Mesothelial cell of epicardium (in vitro differentiated cells): Measurements from ENCODE around the gene CCDC88C. TPM values are rescaled to one million over a fixed set of nuclear protein-coding genes. Genes with fewer than 3 reads are reported as not detected.

Experiments
- DNase-seq, 2 experiments: peaks; one replicate each; pipeline ENCODE4 v3.0.0; 2021; ENCODE audit warnings: low spot score in 2 of 2; ENCODE audit not compliant: unreplicated experiment in 2 of 2
- H3K27ac Mint-ChIP-seq: 2 replicates; pipeline ENCODE4 v1.8.0; 2021; ENCODE audit warnings: mixed read lengths
- H3K27me3 Mint-ChIP-seq: 2 replicates; pipeline ENCODE4 v1.8.0; 2021; ENCODE audit warnings: low read depth, mixed read lengths
- H3K36me3 Mint-ChIP-seq: 2 replicates; pipeline ENCODE4 v1.8.0; 2021; ENCODE audit warnings: mixed read lengths
- H3K4me1 Mint-ChIP-seq: 2 replicates; pipeline ENCODE4 v1.8.0; 2021; ENCODE audit warnings: mixed read lengths
- H3K4me3 Mint-ChIP-seq: 2 replicates; pipeline ENCODE4 v1.8.0; 2021; ENCODE audit warnings: mild to moderate bottlenecking, moderate library complexity, mixed read lengths
- H3K9me3 Mint-ChIP-seq: 2 replicates; pipeline ENCODE4 v1.8.0; 2021; ENCODE audit warnings: mixed read lengths
- total RNA-seq: library from RNA; stranded (reverse); gene quantifications from 3 replicates; pipeline ENCODE4 v1.2.1, GENCODE V29; 2021
- TF ChIP-seq, protein P1 (sequence below): fragments of 200-600 bp; sonication (generic); IDR thresholded peaks from one replicate; pipeline ENCODE4 v1.5.0; 2021; ENCODE audit warnings: antibody characterized with exemption; ENCODE audit not compliant: unreplicated experiment

Gene CCDC88C
- total RNA-seq, 1 donor from 2014 or later, result 23.7 TPM

- no peaks in the 10 kb centered on the region for H3K36me3 Mint-ChIP-seq
- no peak overlapping the region for H3K4me3 Mint-ChIP-seq
- TF ChIP-seq, protein P1, sequence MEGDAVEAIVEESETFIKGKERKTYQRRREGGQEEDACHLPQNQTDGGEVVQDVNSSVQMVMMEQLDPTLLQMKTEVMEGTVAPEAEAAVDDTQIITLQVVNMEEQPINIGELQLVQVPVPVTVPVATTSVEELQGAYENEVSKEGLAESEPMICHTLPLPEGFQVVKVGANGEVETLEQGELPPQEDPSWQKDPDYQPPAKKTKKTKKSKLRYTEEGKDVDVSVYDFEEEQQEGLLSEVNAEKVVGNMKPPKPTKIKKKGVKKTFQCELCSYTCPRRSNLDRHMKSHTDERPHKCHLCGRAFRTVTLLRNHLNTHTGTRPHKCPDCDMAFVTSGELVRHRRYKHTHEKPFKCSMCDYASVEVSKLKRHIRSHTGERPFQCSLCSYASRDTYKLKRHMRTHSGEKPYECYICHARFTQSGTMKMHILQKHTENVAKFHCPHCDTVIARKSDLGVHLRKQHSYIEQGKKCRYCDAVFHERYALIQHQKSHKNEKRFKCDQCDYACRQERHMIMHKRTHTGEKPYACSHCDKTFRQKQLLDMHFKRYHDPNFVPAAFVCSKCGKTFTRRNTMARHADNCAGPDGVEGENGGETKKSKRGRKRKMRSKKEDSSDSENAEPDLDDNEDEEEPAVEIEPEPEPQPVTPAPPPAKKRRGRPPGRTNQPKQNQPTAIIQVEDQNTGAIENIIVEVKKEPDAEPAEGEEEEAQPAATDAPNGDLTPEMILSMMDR, result no peak
- DNase-seq, result no peak
- peaks cover 45% of the 10 kb centered on the region for H3K4me1 Mint-ChIP-seq
- peaks cover 55% of the 10 kb centered on the region for H3K27me3 Mint-ChIP-seq
- H3K27ac Mint-ChIP-seq, result no peak overlapping the region
- no peaks in the 10 kb centered on the region for H3K9me3 Mint-ChIP-seq
These were observed 47.8 kb downstream of the CCDC88C start for GRCh38 chr14:91369628-91370445.

- no peak overlapping the region for H3K4me3 Mint-ChIP-seq
These were observed 48.7 kb downstream of the CCDC88C start for GRCh38 chr14:91368776-91369416.

DNA sequence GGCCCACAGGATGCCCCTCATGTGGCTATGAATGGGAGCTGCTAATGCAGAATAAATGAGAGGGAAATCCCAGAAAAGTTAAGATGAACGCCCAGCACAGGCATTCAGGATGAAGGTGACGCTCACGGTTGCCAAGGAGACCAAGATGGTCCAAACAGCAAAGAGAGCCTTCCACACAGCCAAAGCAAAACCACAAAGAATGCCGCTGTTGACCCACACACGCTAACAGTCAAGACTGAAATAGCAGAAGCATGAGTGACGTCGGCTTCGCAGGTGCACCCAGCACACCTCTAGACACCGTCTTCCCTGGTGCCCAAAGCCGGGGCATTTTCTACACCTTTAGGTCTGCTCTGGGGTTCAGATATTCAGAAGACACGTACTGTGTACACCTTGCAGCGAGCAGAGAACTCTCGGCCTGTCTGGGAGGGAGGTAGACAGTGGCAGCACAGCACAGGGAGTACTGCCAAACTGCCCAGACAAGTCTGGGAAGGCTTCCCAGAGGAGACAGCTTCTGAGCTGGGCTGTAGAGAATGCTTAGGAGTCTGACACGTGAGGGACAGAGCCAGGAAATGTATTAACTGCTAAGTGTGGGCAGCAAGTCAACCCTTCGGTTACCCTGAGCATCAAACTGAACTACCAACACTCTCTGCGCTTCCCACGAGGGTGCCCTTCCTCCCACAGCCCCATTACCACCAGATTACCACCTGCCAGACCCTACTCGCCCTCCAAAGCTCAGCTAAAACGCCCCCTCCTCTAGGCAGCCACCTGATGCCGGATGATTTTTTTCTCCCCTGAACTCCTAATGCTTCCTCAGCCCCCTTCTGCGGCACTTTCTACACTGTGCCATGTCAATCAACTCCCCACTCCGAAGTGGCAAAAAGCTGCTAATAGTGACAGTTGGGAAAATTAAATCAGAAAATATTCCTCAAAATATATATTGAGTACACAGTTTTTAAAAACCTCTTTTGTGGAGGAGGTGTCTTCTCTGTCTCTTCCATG lies 50.1 kb downstream of the CCDC88C start:
- H3K27ac Mint-ChIP-seq, result no peak overlapping the region
- H3K36me3 Mint-ChIP-seq, result no peaks in the 10 kb centered on the region
- peaks cover 37% of the 10 kb centered on the region for H3K27me3 Mint-ChIP-seq
- TF ChIP-seq, protein P1, result no peak
- no peak for DNase-seq
- H3K4me1 Mint-ChIP-seq, result peaks cover 27% of the 10 kb centered on the region
- H3K4me3 Mint-ChIP-seq, result no peak overlapping the region
- H3K9me3 Mint-ChIP-seq, result no peaks in the 10 kb centered on the region

More at GRCh38 chr14:91368776-91369416, 48.7 kb downstream of the CCDC88C start:
- peaks cover 45% of the 10 kb centered on the region for H3K27me3 Mint-ChIP-seq
- H3K36me3 Mint-ChIP-seq, result no peaks in the 10 kb centered on the region
- no peaks in the 10 kb centered on the region for H3K9me3 Mint-ChIP-seq
- peaks cover 38% of the 10 kb centered on the region for H3K4me1 Mint-ChIP-seq
- no peak overlapping the region for H3K27ac Mint-ChIP-seq
- DNase-seq, result no peak
- TF ChIP-seq, protein P1, result no peak

DNA sequence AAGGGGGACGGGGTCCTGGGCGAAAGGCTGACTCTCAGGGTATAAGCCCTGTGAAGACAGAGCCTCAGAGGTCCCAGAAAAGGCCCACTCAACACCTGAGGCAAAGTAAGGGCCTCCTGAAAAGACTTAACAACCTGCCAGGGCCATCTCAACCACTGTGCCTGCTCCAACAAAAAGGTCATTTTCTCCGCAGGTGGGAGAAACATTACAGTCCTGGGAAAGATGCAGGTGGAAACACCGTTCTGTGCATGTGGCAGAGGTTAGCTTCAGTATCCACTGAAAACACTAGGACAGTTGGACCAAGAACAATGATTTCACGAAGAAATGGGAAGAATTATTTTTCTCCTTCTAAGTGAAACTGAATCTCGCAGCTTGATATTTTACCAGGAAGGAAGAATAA lies 50.9 kb downstream of the CCDC88C start:
- peaks cover 27% of the 10 kb centered on the region for H3K4me1 Mint-ChIP-seq
- peaks cover 33% of the 10 kb centered on the region for H3K27me3 Mint-ChIP-seq
- TF ChIP-seq, protein P1, result no peak
- no peaks in the 10 kb centered on the region for H3K36me3 Mint-ChIP-seq
- H3K4me3 Mint-ChIP-seq, result no peak overlapping the region
- no peak for DNase-seq
- no peaks in the 10 kb centered on the region for H3K9me3 Mint-ChIP-seq
- H3K27ac Mint-ChIP-seq, result no peak overlapping the region

GRCh38 chr14:91365552-91365951 lies 52.1 kb downstream of the CCDC88C start:
- no peak overlapping the region for H3K27ac Mint-ChIP-seq
- no peak for DNase-seq
- no peaks in the 10 kb centered on the region for H3K36me3 Mint-ChIP-seq
- peaks cover 27% of the 10 kb centered on the region for H3K27me3 Mint-ChIP-seq
- H3K4me3 Mint-ChIP-seq, result no peak overlapping the region
- TF ChIP-seq, protein P1, result no peak
- peaks cover 30% of the 10 kb centered on the region for H3K4me1 Mint-ChIP-seq
- no peaks in the 10 kb centered on the region for H3K9me3 Mint-ChIP-seq
